Measurements from ENCODE around the gene SUGCT. TPM values are rescaled to one million over a fixed set of nuclear protein-coding genes. Genes with fewer than 3 reads are reported as not detected.

Gene SUGCT
- total RNA-seq, 4 donors from 2014 or later, result 7.8 to 15.0 (median 12.8) TPM

DNA sequence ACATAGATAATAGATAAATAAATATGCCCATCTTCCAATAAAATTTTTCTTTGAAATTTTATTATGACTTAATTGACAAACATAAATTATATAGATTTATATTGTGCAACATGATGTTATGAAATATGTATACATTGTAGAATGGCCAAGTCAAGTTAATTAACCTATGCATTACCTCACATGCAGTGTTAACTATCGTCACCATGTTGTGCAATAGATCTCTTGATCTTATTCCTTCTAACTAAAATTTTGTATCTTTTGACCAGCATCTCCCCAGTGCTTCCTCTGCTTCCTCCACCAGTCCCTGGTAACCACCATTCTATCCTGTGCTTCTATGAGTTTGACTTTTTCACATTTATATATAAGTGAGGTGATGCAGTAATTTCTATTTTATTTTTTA lies 259.6 kb downstream of the SUGCT start:
- Histone ChIP-seq H3K4me1 (peaks cover 0 to 12% (median 5%) of the 10 kb centered on the region in 4 donors), H3K4me3 (no peak overlapping the region), H3K9me3 (no peaks in the 10 kb centered on the region), H3K27ac (replicated peaks in 1 of 4) (no peak overlapping the region), H3K27me3 (no peaks in the 10 kb centered on the region), H3K36me3 (no peaks in the 10 kb centered on the region)
- TF ChIP-seq POLR2AphosphoS5 (IDR thresholded peaks at IDR 0.05), result no peak
- no peak for TF ChIP-seq POLR2A (IDR thresholded peaks at IDR 0.05; ENCODE audit: low read depth)
- DNase-seq (ENCODE audit: extremely low spot score), result no peak
- intact Hi-C loops (cut with DNase I), result no loop called here
- WGBS, result 79% methylated on average over 1 of the region's 1 CpG

GRCh38 chr7:40400525-40400924 lies 265.7 kb downstream of the SUGCT start:
- H3K27ac ChIP-seq (replicated peaks in 1 of 4), result no peak overlapping the region
- no peak for TF ChIP-seq POLR2AphosphoS5 (IDR thresholded peaks at IDR 0.05)
- TF ChIP-seq EP300 (IDR thresholded peaks at IDR 0.05), result no peak
- no peak for TF ChIP-seq CTCF (IDR thresholded peaks at IDR 0.05)
- peaks cover 0 to 12% (median 5%) of the 10 kb centered on the region in 4 donors for H3K4me1 ChIP-seq
- DNase-seq (ENCODE audit: extremely low spot score), result no peak
- no peaks in the 10 kb centered on the region for H3K27me3 ChIP-seq
- no peaks in the 10 kb centered on the region for H3K36me3 ChIP-seq
- H3K9me3 ChIP-seq, result no peaks in the 10 kb centered on the region
- 90% methylated on average over 4 of the region's 4 CpGs for WGBS
- intact Hi-C loops (cut with DNase I), result no loop called here
- H3K4me3 ChIP-seq, result no peak overlapping the region

DNA sequence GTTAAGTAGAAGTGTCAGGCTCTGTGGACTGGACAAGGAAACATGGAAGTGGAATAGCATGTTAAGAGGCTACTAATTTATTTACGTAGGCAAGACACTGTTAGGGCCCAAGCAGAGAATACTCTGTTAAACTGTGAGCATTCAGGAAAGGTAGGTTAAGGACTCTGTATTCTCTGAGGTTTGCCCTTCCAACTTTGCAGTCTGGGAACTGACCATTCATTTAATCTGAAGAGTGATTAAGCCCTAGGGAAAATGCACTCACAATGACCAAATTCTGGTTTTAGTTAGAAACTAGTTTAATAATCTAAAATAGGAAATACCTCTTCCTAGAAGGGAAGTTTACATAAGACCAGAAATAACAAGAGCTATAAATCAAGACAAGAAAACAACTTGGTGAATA lies 266.6 kb downstream of the SUGCT start:
- no peaks in the 10 kb centered on the region for H3K36me3 ChIP-seq
- H3K9me3 ChIP-seq, result no peaks in the 10 kb centered on the region
- no peak overlapping the region for H3K4me3 ChIP-seq
- WGBS, result 92% methylated on average over 1 of the region's 1 CpG
- H3K27ac ChIP-seq (replicated peaks in 1 of 4), result no peak overlapping the region
- no peaks in the 10 kb centered on the region for H3K27me3 ChIP-seq
- DNase-seq (ENCODE audit: extremely low spot score), result no peak
- intact Hi-C loops (cut with DNase I), result no loop called here
- no peak for TF ChIP-seq POLR2A (IDR thresholded peaks at IDR 0.05; ENCODE audit: low read depth)
- TF ChIP-seq CTCF (IDR thresholded peaks at IDR 0.05), result no peak
- no peak for TF ChIP-seq POLR2AphosphoS5 (IDR thresholded peaks at IDR 0.05)
- no peak for TF ChIP-seq EP300 (IDR thresholded peaks at IDR 0.05)
- peaks cover 0 to 11% (median 5%) of the 10 kb centered on the region in 4 donors for H3K4me1 ChIP-seq

DNA sequence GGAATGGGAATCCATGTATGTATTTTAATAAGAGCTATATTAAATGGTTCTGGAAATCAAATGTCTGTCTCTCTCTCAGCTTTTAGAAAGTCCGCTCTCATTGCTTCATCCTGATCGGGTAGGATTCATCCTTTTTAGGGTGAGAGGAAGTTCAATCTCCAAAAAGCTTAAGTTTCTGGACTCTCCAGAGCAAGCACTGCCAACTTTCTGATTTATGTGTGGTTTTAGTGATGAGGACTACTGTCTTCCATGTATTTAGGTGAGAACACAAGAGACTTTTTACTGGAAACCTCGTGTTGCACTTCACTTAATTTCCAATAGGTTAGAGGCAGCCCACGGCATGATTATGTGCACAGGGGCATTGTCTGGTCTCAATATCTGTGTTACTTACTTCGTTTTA lies 267.9 kb downstream of the SUGCT start:
- Histone ChIP-seq H3K36me3 (no peaks in the 10 kb centered on the region), H3K4me1 (no peaks in the 10 kb centered on the region), H3K9me3 (no peaks in the 10 kb centered on the region), H3K4me3 (no peak overlapping the region), H3K27ac (replicated peaks in 1 of 4) (no peak overlapping the region), H3K27me3 (no peaks in the 10 kb centered on the region)
- intact Hi-C loops (cut with DNase I), result no loop called here
- no peak for TF ChIP-seq POLR2A (IDR thresholded peaks at IDR 0.05; ENCODE audit: low read depth)
- TF ChIP-seq POLR2AphosphoS5 (IDR thresholded peaks at IDR 0.05), result no peak
- TF ChIP-seq CTCF (IDR thresholded peaks at IDR 0.05), result no peak
- no peak for TF ChIP-seq EP300 (IDR thresholded peaks at IDR 0.05)
- WGBS, result 61% methylated on average over 5 of the region's 5 CpGs
- DNase-seq (ENCODE audit: extremely low spot score), result no peak

DNA sequence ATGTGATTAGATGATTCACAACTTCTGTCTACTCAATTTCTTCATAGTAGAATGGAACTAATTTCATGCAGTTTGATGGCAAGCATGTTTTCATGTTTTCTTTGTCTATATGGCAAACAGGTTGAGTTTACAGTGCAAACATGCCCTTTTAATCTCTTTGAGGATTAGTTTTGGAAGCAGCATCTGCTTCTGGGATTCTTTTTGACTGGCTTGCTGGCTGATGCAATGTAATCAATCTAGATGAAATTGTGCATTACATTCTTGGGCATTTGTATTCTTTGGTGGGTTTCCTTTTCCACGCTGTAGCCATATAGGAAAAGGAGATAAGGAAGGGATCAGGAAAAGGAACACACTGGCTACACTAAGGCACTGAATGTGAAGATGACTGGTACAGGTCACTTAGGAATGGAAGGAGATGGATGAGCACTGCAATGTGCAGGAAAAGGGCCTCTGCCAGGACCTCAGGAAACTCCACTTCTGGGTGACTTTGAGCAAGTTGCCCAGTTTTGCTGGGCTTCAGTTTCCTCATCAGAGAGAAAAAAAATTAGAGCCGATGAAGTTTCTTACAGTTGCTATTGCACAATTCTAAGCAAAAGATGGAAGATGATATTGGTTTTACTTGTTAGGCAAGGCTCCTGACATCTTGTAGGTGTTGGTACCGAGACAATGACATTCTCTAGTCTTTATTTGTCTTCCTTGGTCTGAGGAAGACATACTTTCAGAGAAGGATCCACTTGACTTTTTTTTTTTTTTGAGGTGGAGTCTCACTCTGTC lies 269.1 kb downstream of the SUGCT start:
- Histone ChIP-seq H3K27me3 (no peaks in the 10 kb centered on the region), H3K27ac (replicated peaks in 1 of 4) (no peak overlapping the region), H3K36me3 (no peaks in the 10 kb centered on the region), H3K9me3 (no peaks in the 10 kb centered on the region), H3K4me1 (no peaks in the 10 kb centered on the region), H3K4me3 (no peak overlapping the region)
- intact Hi-C loops (cut with DNase I), result no loop called here
- WGBS, result 95% methylated on average over 3 of the region's 3 CpGs
- DNase-seq (ENCODE audit: extremely low spot score), result no peak
- TF ChIP-seq CTCF (IDR thresholded peaks at IDR 0.05), result no peak

All from esophagus muscularis mucosa (tissue), 4 donors.